HG03064 (cell line): ENCODE results near the gene SIGLEC12.
"Not testable (repeated sequence)": the region's sequence is repeated elsewhere in the genome, so short reads cannot be mapped to it uniquely, and the experiment has no call there.

Experiments used
- ATAC-seq: cut with Tn5 transposase; IDR thresholded peaks from one replicate; pipeline ENCODE4 v1.9.1; 2021; ENCODE audit warnings: low read depth; ENCODE audit not compliant: unreplicated experiment

Gene SIGLEC12

GRCh38 chr19:51460164-51460992, 41.2 kb downstream of the SIGLEC12 start:
- no peak for ATAC-seq

- no peak for ATAC-seq
Observed at GRCh38 chr19:51458899-51459505, 42.6 kb downstream of the SIGLEC12 start.

- no peak for ATAC-seq
Observed at GRCh38 chr19:51458051-51458645, 43.5 kb downstream of the SIGLEC12 start, which contains the start of gene SIGLEC8. Gene SIGLEC8, minus strand, starts transcription at chr19:51458454. Its CDS starts 67 bp downstream, at chr19:51458387.

GRCh38 chr19:51457351-51458013, 44.1 kb downstream of the SIGLEC12 start:
- ATAC-seq: no peak

- ATAC-seq: no peak
Observed at GRCh38 chr19:51456541-51457290, 44.9 kb downstream of the SIGLEC12 start.

GRCh38 chr19:51450730-51451307, 50.8 kb downstream of the SIGLEC12 start:
- ATAC-seq: no peak

- ATAC-seq: no peak
Observed at GRCh38 chr19:51448411-51449016, 53.1 kb downstream of the SIGLEC12 start.

GRCh38 chr19:51448011-51448410, 53.6 kb downstream of the SIGLEC12 start:
- ATAC-seq: no peak

- not testable (repeated sequence) for ATAC-seq
Observed at GRCh38 chr19:51447510-51447909, 54.1 kb downstream of the SIGLEC12 start.

GRCh38 chr19:51441410-51442390, 59.9 kb downstream of the SIGLEC12 start:
- ATAC-seq: peak; percentile 79
